Measurements from ENCODE around the gene MCOLN2.

DNA sequence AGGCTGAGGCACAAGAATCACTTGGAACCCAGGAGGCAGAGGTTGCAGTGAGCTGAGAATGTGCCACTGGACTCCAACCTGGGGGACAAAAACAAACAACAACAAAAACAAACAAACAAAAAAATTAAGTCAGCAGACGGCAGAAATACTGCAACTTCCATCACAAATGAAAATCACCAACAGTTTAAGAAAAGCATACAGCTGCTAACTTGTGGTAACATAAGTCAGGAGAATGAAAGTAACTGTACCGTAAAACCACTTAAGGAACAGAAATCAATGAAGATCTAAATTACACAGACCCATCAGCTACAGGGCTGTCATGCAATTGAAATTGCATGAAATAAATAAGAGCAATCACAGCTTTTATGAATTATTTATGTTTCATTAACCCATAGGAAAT lies 25.0 kb downstream of the MCOLN2 start:
- TF ChIP-seq, protein P1, sequence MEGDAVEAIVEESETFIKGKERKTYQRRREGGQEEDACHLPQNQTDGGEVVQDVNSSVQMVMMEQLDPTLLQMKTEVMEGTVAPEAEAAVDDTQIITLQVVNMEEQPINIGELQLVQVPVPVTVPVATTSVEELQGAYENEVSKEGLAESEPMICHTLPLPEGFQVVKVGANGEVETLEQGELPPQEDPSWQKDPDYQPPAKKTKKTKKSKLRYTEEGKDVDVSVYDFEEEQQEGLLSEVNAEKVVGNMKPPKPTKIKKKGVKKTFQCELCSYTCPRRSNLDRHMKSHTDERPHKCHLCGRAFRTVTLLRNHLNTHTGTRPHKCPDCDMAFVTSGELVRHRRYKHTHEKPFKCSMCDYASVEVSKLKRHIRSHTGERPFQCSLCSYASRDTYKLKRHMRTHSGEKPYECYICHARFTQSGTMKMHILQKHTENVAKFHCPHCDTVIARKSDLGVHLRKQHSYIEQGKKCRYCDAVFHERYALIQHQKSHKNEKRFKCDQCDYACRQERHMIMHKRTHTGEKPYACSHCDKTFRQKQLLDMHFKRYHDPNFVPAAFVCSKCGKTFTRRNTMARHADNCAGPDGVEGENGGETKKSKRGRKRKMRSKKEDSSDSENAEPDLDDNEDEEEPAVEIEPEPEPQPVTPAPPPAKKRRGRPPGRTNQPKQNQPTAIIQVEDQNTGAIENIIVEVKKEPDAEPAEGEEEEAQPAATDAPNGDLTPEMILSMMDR (IDR thresholded peaks at IDR 0.05): no peak
- TF ChIP-seq EZH2 (IDR thresholded peaks at IDR 0.05; ENCODE audit: borderline replicate concordance, insufficient read depth, low read depth, low read length, poor library complexity, severe bottlenecking): no peak

Data from B cell (primary cell).